HCT116 (cell line): ENCODE data around the gene SAA2.

Experiments used
- ATF3 ChIP-seq: IDR thresholded peaks from 2 replicates; pipeline ENCODE4 v1.6.1; 2012
- CBX3 ChIP-seq: IDR thresholded peaks from 2 replicates; pipeline ENCODE4 v1.6.1; 2012; ENCODE audit warnings: low read depth
- EZH2phosphoT487 ChIP-seq: fragments of 200-600 bp; IDR thresholded peaks from 2 replicates; pipeline ENCODE4 v1.6.1; 2018; ENCODE audit warnings: antibody characterized with exemption, borderline replicate concordance
- POLR2A ChIP-seq: IDR thresholded peaks from 2 replicates; pipeline ENCODE4 v1.7.0; 2011; ENCODE audit warnings: borderline replicate concordance; ENCODE audit not compliant: insufficient read depth, insufficient read length; ENCODE audit errors: extremely low read depth
- POLR2AphosphoS5 ChIP-seq: IDR thresholded peaks from 2 replicates; pipeline ENCODE4 v1.6.1; 2011; ENCODE audit warnings: mild to moderate bottlenecking, low read depth, low read length, moderate library complexity
- RAD21 ChIP-seq: IDR thresholded peaks from 2 replicates; pipeline ENCODE4 v1.6.1; 2012; ENCODE audit warnings: low read depth, mild to moderate bottlenecking
- YY1 ChIP-seq: IDR thresholded peaks from 2 replicates; pipeline ENCODE4 v1.6.1; 2011; ENCODE audit warnings: low read length, low read depth, moderate library complexity, mild to moderate bottlenecking; ENCODE audit not compliant: insufficient replicate concordance; ENCODE audit errors: extremely low read depth
- TF ChIP-seq, protein P1 (sequence below), 3 experiments: fragments of 200-600 bp in 1 of 3; sonication (generic) in 1 of 3; IDR thresholded peaks in 2 of 3; conservative IDR thresholded peaks in 1 of 3; 2 replicates each; pipeline ENCODE4 v1.5.1; 2012 to 2017; ENCODE audit warnings: low read depth in 2 of 3, low read length in 2 of 3, antibody characterized with exemption in 1 of 3, borderline replicate concordance in 1 of 3, control low read depth in 1 of 3, mild to moderate bottlenecking in 1 of 3, mixed read lengths in 1 of 3, mixed run types in 1 of 3, moderate library complexity in 1 of 3; ENCODE audit not compliant: insufficient read depth in 1 of 3

DNA sequence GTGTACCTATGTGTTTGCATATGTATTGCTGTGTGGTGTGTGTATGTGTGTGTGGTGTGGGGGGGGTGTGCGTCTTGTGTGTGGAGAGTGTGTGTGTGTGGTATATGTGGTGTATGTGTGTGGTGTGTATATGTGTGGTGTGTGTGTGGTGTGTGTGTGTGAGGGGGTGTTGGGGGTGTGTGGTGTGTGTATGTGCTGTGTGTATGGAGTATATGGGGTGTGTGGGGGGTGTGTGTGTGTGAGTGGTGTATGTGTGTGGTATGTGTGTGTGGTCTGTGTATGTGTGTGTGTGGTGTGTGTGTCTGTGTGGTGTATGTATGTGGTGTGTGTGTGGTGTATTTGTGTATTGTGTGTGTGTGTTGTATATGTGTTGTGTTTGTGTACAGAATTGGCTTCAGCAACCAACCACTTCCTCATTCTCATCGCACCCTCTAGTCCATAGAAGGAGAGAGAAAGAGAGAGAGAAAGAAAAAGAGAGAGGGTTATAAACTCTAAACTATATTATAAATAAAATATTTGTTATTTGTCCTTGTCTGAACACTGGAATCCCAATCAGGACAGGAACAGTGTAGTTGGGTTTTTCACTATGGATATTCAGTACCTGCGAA is 25.6 kb downstream of the SAA2 start:
- TF ChIP-seq, protein P1, sequence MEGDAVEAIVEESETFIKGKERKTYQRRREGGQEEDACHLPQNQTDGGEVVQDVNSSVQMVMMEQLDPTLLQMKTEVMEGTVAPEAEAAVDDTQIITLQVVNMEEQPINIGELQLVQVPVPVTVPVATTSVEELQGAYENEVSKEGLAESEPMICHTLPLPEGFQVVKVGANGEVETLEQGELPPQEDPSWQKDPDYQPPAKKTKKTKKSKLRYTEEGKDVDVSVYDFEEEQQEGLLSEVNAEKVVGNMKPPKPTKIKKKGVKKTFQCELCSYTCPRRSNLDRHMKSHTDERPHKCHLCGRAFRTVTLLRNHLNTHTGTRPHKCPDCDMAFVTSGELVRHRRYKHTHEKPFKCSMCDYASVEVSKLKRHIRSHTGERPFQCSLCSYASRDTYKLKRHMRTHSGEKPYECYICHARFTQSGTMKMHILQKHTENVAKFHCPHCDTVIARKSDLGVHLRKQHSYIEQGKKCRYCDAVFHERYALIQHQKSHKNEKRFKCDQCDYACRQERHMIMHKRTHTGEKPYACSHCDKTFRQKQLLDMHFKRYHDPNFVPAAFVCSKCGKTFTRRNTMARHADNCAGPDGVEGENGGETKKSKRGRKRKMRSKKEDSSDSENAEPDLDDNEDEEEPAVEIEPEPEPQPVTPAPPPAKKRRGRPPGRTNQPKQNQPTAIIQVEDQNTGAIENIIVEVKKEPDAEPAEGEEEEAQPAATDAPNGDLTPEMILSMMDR (IDR thresholded peaks at IDR 0.05 in 2 of 3, conservative IDR thresholded peaks at IDR 0.05 in 1 of 3; ENCODE audit: borderline replicate concordance in 1 of 3, insufficient read depth in 1 of 3, low read depth in 2 of 3, low read length in 2 of 3): no peak
- TF ChIP-seq RAD21: no peak
- TF ChIP-seq ATF3: no peak
- no peak for TF ChIP-seq EZH2phosphoT487
- no peak for TF ChIP-seq POLR2AphosphoS5
- no peak for TF ChIP-seq CBX3
- TF ChIP-seq YY1: no peak
- TF ChIP-seq POLR2A: no peak
